Psoas muscle (tissue), 8 donors: ENCODE results near the gene RGS5. TPM values are rescaled to one million over a fixed set of nuclear protein-coding genes. Genes with fewer than 3 reads are reported as not detected.
A peak's percentile ranks its signal among the peaks of the same experiment; 100 is the strongest.

ENCODE experiments used
- ATAC-seq, 4 donors: fragments of 200-7000 bp; cut with Tn5 transposase; one replicate each; pipeline ENCODE4 v1.9.1; 2020; ENCODE audit warnings: moderate library complexity in 3 of 4, mild to moderate bottlenecking in 2 of 4
- DNase-seq, 2 donors: peaks; one replicate each; pipeline ENCODE4 v3.0.0-alpha.2; 2020
- H3K27ac ChIP-seq: fragments of 200-600 bp; one replicate; pipeline ENCODE4 v1.8.0; 2022
- H3K27me3 ChIP-seq, 3 donors: fragments of 200-600 bp in 1 of 3; one replicate each; pipeline versions ENCODE4 v1.6.1 to v1.8.0; 2013 to 2022; ENCODE audit warnings: low read length in 2 of 3, mild to moderate bottlenecking in 2 of 3, moderate library complexity in 1 of 3; ENCODE audit not compliant: insufficient read depth in 3 of 3
- H3K36me3 ChIP-seq, 2 donors: fragments of 200-600 bp in 1 of 2; one replicate each; pipeline versions ENCODE4 v1.6.1 to v1.8.0; 2013 to 2022; ENCODE audit warnings: low read depth in 1 of 2, mild to moderate bottlenecking in 1 of 2, moderate library complexity in 1 of 2; ENCODE audit not compliant: insufficient read depth in 1 of 2
- H3K4me1 ChIP-seq: fragments of 200-600 bp; one replicate; pipeline ENCODE4 v1.8.0; 2022
- H3K4me3 ChIP-seq: fragments of 200-600 bp; one replicate; pipeline ENCODE4 v1.8.0; 2022; ENCODE audit warnings: mild to moderate bottlenecking
- H3K9me3 ChIP-seq: fragments of 200-600 bp; one replicate; pipeline ENCODE4 v1.8.0; 2022
- CTCF ChIP-seq: fragments of 200-600 bp; IDR thresholded peaks from one replicate; pipeline ENCODE4 v1.8.0; 2022; ENCODE audit warnings: antibody characterized with exemption
- WGBS, 3 donors: extraction: QIAGEN DNeasy Blood & Tissue Kit; methylation state at CpG; one replicate each; pipeline versions ENCODE4 v1.1.6 to v1.1.7; 2013; 5-methylcytosine and 5-hydroxymethylcytosine counted together
- intact Hi-C, 2 donors: fragments of 100-400 bp; cut with DNase I; formaldehyde crosslinking; loops; one replicate each; pipeline versions ENCODE4 v1.11.0 to v1.14.2; 2022
- polyA plus RNA-seq, 3 donors: library from polyadenylated mRNA; stranded (reverse); fragments of 200-250 nt; gene quantifications; one replicate each; pipeline ENCODE4 v1.2.3, GENCODE V29; 2013
- total RNA-seq, 4 donors: library from RNA; stranded (reverse); fragmentation: NEBNext Ultra II Directional in 2 of 4; extraction: Animal tissue kit (Norgen Biotek cat#: 25700) in 2 of 4; gene quantifications; one replicate each; pipeline versions ENCODE4 v1.2.1 to v1.2.4, GENCODE V29; 2021 to 2023
- donor health status: healthy with polysubstance abuse.
- donor health status: DM: no; HTN: no; CAD: no; lungs with moderate emphysema.
- donor health status: Bipolar disorder and iron deficiency.
- donor health status: healthy.
- donor health status: DM: yes; HTN: yes; CAD: no.
- donor health status: DM: no; HTN: no; CAD: no.
- donor health status: DM: no; HTN: no; CAD: no.
- donor health status: DM: yes; HTN: yes; CAD: no.

Gene RGS5
- total and polyA plus RNA-seq, 7 donors: 31.0 to 313 (median 109) TPM

DNA sequence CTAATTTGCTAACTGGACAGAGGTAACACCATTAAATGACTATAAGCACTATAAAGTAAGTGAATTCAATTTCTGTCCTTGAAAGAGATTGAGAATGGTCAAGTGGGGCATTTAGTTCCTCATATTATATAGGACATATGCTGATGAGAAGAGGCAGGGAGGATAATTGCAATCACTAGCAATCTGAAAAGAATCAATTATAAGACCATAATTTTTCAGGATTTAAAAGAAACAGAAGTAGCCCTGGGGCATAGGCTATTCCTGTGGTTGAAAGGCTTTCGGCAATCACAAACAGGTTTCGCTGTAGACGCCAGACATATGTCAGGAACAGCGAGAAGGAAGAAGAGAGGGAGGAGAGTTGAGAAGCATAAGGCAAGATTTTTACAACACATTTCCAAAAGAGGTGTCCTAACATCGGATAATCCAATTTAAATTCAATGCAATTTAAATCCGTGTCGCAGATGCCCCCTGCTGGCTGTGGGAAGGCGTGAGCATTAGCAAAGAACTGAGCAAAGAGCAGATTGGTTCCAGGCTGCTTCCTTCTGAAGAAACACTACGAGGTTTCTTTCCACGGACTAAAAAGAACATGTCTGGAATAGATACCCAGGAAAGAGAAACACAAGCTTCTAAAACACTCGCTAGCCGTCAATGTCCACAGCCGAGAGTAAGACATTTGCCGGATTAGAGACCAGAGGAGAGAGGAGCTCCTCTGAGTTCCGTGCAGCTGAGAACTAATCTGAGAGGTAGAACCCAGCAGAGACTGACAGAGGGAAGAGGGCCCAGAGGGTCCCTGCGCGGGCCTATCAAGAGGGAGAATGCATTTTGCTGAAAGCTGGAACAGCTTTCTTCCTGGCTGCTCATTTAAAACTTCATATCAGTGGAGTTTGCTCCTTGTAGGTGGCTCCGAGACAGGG, 27.9 kb downstream of the RGS5 start:
- intact Hi-C loops: loop anchor here (1.0 to 10.0 kb wide), 7 partner anchors 100 to 327 kb away; no protein-coding TSS in a partner anchor
- H3K27me3 ChIP-seq: no peaks in the 10 kb centered on the region
- peak; percentile 84 for TF ChIP-seq CTCF
- no peak overlapping the region for H3K27ac ChIP-seq
- DNase-seq: peak; percentile 58 to 75
- H3K9me3 ChIP-seq: no peaks in the 10 kb centered on the region
- ATAC-seq: peak; percentile 56 to 84 (median 64)
- H3K4me3 ChIP-seq: peak overlapping the region; percentile 16
- H3K4me1 ChIP-seq: no peaks in the 10 kb centered on the region
- no peaks in the 10 kb centered on the region for H3K36me3 ChIP-seq
- WGBS, 3 donors: 40 to 43% (median 42%) methylated on average over 18 of the region's 18 CpGs

DNA sequence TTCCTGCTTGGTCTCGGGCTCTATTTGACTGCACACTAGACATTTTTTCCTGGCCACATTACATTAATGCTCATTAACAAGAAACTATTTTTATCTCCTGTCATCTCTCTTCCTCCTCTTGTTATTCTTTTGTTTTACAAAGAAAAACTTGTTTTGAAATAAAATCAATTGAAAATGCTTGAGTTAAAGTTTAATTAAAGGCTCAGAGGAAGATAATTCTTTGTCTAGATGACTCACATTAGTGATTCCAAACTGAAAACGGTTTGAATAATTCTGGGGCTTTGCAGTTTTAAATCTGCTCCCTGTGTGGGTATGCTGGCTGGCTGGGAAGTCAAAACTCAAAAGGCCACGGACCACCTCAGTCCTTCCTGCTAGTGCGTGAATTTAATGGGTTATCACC, 29.6 kb downstream of the RGS5 start:
- no peaks in the 10 kb centered on the region for H3K27me3 ChIP-seq
- no peaks in the 10 kb centered on the region for H3K36me3 ChIP-seq
- WGBS, 3 donors: 52 to 65% (median 61%) methylated on average over 4 of the region's 4 CpGs
- no peak overlapping the region for H3K27ac ChIP-seq
- no peaks in the 10 kb centered on the region for H3K9me3 ChIP-seq
- H3K4me3 ChIP-seq: no peak overlapping the region
- intact Hi-C loops: loop anchor here (5.0 to 10.0 kb wide), 2 partner anchors 98 to 101 kb away; no protein-coding TSS in a partner anchor
- DNase-seq (no peak), ATAC-seq (no peak)
- TF ChIP-seq CTCF: no peak
- H3K4me1 ChIP-seq: no peaks in the 10 kb centered on the region

DNA sequence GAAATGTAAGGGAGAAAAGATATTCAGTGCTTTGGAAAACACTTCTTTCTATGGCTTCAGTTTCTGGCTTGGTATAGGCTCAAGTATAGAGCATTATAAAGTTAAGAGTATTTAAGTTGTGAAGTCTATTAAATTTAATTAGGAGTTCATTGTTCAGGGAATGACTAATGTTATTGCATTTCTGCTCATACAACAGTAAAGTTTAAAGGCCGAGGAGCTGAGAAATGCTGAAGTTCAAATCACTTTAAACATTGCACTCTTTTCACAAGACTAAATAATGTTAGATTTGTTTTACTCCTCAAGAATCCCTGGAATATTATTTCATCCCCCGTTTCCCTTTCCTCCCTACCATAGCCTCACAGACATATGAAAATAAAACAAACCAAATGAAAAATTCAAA, 30.1 kb downstream of the RGS5 start:
- ATAC-seq (no peak), DNase-seq (no peak)
- no peak overlapping the region for H3K4me3 ChIP-seq
- H3K27me3 ChIP-seq: no peaks in the 10 kb centered on the region
- 71 to 78% (median 77%) methylated on average over 2 of the region's 2 CpGs for WGBS, 3 donors
- H3K9me3 ChIP-seq: no peaks in the 10 kb centered on the region
- no peaks in the 10 kb centered on the region for H3K4me1 ChIP-seq
- intact Hi-C loops: loop anchor here (5.0 to 10.0 kb wide), 2 partner anchors 98 to 100 kb away; no protein-coding TSS in a partner anchor
- TF ChIP-seq CTCF: no peak
- no peak overlapping the region for H3K27ac ChIP-seq
- no peaks in the 10 kb centered on the region for H3K36me3 ChIP-seq

GRCh38 chr1:163171826-163172225, 30.9 kb downstream of the RGS5 start:
- TF ChIP-seq CTCF: no peak
- H3K4me1 ChIP-seq: no peaks in the 10 kb centered on the region
- DNase-seq (no peak), ATAC-seq (no peak)
- 45 to 55% (median 48%) methylated on average over 5 of the region's 5 CpGs for WGBS, 3 donors
- intact Hi-C loops: loop anchor here (5.0 to 10.0 kb wide), 2 partner anchors 97 to 100 kb away; no protein-coding TSS in a partner anchor
- H3K27me3 ChIP-seq: no peaks in the 10 kb centered on the region
- H3K27ac ChIP-seq: no peak overlapping the region
- H3K4me3 ChIP-seq: no peak overlapping the region
- no peaks in the 10 kb centered on the region for H3K36me3 ChIP-seq
- H3K9me3 ChIP-seq: no peaks in the 10 kb centered on the region
